GM12878 (cell line): ENCODE results near the gene POLE4. TPM values are rescaled to one million over a fixed set of nuclear protein-coding genes. Genes with fewer than 3 reads are reported as not detected.

Experiments
- CHD2 ChIP-seq: IDR thresholded peaks from 2 replicates; pipeline ENCODE4 v1.6.1; 2011; ENCODE audit warnings: low read depth, low read length, improper control_type of control experiment, borderline replicate concordance
- GABPA ChIP-seq: IDR thresholded peaks from 2 replicates; pipeline ENCODE4 v1.6.1; 2014; ENCODE audit warnings: antibody characterized with exemption, low read depth, mild to moderate bottlenecking, inconsistent platforms
- MXI1 ChIP-seq: fragments of 150-350 bp; IDR thresholded peaks from 2 replicates; pipeline ENCODE4 v1.6.1; 2011; ENCODE audit warnings: low read depth, mild to moderate bottlenecking, inconsistent platforms, low read length, improper control_type of control experiment
- NBN ChIP-seq: fragments of 450-650 bp; IDR thresholded peaks from 2 replicates; pipeline ENCODE4 v1.6.1; 2016
- NFYA ChIP-seq: IDR thresholded peaks from 2 replicates; pipeline ENCODE4 v1.6.1; 2011; ENCODE audit warnings: low read depth, mild to moderate bottlenecking, low read length, improper control_type of control experiment, borderline replicate concordance
- PAX8 ChIP-seq: fragments of 450-650 bp; IDR thresholded peaks from 2 replicates; pipeline ENCODE4 v1.6.1; 2017; ENCODE audit warnings: mild to moderate bottlenecking, moderate library complexity
- RB1 ChIP-seq: fragments of 450-650 bp; formaldehyde crosslinking; IDR thresholded peaks from 2 replicates; pipeline ENCODE4 v1.6.1; 2017; ENCODE audit warnings: mild to moderate bottlenecking, borderline replicate concordance
- RFX5 ChIP-seq: IDR thresholded peaks from 2 replicates; pipeline ENCODE4 v1.6.1; 2011; ENCODE audit warnings: low read depth, low read length, improper control_type of control experiment
- SMAD5 ChIP-seq: IDR thresholded peaks from 2 replicates; pipeline ENCODE4 v1.6.1; 2016; ENCODE audit warnings: antibody characterized with exemption, low read depth
- SRF ChIP-seq, 2 experiments: IDR thresholded peaks; 2 replicates each; pipeline ENCODE4 v1.6.1; 2011; ENCODE audit warnings: low read depth in 2 of 2, low read length in 2 of 2, mild to moderate bottlenecking in 1 of 2, moderate library complexity in 1 of 2
- TAF1 ChIP-seq: IDR thresholded peaks from 2 replicates; pipeline ENCODE4 v1.6.1; 2011; ENCODE audit warnings: mild to moderate bottlenecking, low read depth, low read length, borderline replicate concordance
- ZBED1 ChIP-seq: IDR thresholded peaks from 2 replicates; pipeline ENCODE4 v1.6.1; 2016; ENCODE audit warnings: borderline replicate concordance
- ZNF217 ChIP-seq: fragments of 450-650 bp; IDR thresholded peaks from 2 replicates; pipeline ENCODE4 v1.6.1; 2017; ENCODE audit warnings: antibody characterized with exemption, mild to moderate bottlenecking
- polyA plus RNA-seq, 11 experiments: library from polyadenylated mRNA; depleted of rRNA in 4 of 11; unstranded in 6 of 11; stranded (reverse) in 5 of 11; fragments of >200 nt; fragmentation: Nextera tagmentation in 4 of 11; fragmentation: Illumina TruSeq in 1 of 11; extraction: Ambion mirVana in 4 of 11; extraction: Trizol in 1 of 11; gene quantifications; 1 replicate in 1 of 11; 2 replicates in 10 of 11; pipeline versions ENCODE4 v1.2.1 to v1.2.3, GENCODE V29; 2011 to 2016; ENCODE audit warnings: inconsistent platforms in 2 of 11, missing spikeins in 2 of 11, low read depth in 1 of 11
- total RNA-seq, 4 experiments: library from RNA; depleted of rRNA in 3 of 4; stranded (reverse); fragments of >200 nt in 3 of 4; fragmentation: Illumina TruSeq in 1 of 4; extraction: Trizol in 1 of 4; gene quantifications; 2 replicates each; pipeline versions ENCODE4 v1.2.1 to v1.2.3, GENCODE V29; 2013 to 2021
- TF ChIP-seq, protein P1 (sequence below): IDR thresholded peaks from 2 replicates; pipeline ENCODE4 v1.6.1; 2012; ENCODE audit warnings: improper control_type of control experiment, low read depth, low read length; ENCODE audit not compliant: insufficient replicate concordance
- TF ChIP-seq, protein P2 (sequence below): fragments of 450-650 bp; formaldehyde crosslinking; IDR thresholded peaks from 2 replicates; pipeline ENCODE4 v1.4.0; 2020; ENCODE audit warnings: mild to moderate bottlenecking, moderate library complexity
- TF ChIP-seq, protein P3 (sequence below): IDR thresholded peaks from 2 replicates; pipeline ENCODE4 v1.6.1; 2011; ENCODE audit warnings: borderline replicate concordance, low read depth, mild to moderate bottlenecking, moderate library complexity, low read length; ENCODE audit not compliant: insufficient read depth, poor library complexity, severe bottlenecking
- TF ChIP-seq, protein P4 (sequence below): fragments of 450-650 bp; IDR thresholded peaks from 2 replicates; pipeline ENCODE4 v1.6.1; 2017; ENCODE audit warnings: low read depth, mild to moderate bottlenecking, moderate library complexity

Gene POLE4
- total and polyA plus RNA-seq, 10 of the 15 experiments (the other 5 are each of a cell fraction or from before 2014, with no cell fraction given), result 38.5 to 221 (median 66.8) TPM

DNA sequence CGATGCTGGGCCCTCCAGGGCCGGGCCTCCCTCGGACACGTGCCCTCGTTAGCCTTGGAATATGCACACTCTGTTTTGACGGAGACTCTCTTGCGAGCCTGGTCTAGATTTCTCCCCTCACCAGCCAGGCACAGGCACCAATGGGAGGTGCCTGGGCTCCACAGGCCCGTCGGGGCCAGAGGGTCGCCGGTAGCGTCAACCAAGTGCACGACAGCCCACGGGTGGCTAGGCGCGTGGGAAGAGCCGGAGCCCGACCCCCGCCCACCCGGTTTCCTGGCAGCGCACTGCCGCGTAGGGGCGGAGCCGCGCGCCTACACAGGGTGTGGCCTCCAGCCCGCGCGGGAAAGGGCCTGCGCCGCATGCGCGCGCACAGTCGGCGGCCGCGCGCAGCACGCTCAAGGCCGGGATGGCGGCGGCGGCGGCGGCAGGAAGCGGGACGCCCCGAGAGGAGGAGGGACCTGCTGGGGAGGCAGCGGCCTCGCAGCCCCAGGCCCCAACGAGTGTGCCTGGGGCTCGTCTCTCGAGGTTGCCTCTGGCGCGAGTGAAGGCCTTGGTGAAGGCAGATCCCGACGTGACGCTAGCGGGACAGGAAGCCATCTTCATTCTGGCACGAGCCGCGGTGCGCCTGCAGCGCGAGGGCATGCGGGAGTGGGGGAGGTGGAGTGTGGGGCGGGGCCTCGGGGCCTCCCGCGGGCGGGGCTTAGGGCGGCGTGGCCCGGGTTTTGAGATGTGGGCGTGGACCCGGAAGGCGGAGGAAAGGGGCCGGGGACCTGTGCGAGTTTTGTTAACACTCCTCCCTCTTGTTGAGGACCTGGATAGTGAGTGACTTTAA, at the start of gene POLE4 (continued):
- no peak; the same call in none of the 2 replicates for TF ChIP-seq TAF1
- no peak for TF ChIP-seq ZNF217
- TF ChIP-seq SMAD5, result peak; percentile 89; the same call in 1 of the 2 replicates
- TF ChIP-seq, protein P1, sequence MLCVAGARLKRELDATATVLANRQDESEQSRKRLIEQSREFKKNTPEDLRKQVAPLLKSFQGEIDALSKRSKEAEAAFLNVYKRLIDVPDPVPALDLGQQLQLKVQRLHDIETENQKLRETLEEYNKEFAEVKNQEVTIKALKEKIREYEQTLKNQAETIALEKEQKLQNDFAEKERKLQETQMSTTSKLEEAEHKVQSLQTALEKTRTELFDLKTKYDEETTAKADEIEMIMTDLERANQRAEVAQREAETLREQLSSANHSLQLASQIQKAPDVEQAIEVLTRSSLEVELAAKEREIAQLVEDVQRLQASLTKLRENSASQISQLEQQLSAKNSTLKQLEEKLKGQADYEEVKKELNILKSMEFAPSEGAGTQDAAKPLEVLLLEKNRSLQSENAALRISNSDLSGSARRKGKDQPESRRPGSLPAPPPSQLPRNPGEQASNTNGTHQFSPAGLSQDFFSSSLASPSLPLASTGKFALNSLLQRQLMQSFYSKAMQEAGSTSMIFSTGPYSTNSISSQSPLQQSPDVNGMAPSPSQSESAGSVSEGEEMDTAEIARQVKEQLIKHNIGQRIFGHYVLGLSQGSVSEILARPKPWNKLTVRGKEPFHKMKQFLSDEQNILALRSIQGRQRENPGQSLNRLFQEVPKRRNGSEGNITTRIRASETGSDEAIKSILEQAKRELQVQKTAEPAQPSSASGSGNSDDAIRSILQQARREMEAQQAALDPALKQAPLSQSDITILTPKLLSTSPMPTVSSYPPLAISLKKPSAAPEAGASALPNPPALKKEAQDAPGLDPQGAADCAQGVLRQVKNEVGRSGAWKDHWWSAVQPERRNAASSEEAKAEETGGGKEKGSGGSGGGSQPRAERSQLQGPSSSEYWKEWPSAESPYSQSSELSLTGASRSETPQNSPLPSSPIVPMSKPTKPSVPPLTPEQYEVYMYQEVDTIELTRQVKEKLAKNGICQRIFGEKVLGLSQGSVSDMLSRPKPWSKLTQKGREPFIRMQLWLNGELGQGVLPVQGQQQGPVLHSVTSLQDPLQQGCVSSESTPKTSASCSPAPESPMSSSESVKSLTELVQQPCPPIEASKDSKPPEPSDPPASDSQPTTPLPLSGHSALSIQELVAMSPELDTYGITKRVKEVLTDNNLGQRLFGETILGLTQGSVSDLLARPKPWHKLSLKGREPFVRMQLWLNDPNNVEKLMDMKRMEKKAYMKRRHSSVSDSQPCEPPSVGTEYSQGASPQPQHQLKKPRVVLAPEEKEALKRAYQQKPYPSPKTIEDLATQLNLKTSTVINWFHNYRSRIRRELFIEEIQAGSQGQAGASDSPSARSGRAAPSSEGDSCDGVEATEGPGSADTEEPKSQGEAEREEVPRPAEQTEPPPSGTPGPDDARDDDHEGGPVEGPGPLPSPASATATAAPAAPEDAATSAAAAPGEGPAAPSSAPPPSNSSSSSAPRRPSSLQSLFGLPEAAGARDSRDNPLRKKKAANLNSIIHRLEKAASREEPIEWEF, result no peak
- TF ChIP-seq RFX5, result no peak
- no peak for TF ChIP-seq GABPA
- TF ChIP-seq, protein P2, sequence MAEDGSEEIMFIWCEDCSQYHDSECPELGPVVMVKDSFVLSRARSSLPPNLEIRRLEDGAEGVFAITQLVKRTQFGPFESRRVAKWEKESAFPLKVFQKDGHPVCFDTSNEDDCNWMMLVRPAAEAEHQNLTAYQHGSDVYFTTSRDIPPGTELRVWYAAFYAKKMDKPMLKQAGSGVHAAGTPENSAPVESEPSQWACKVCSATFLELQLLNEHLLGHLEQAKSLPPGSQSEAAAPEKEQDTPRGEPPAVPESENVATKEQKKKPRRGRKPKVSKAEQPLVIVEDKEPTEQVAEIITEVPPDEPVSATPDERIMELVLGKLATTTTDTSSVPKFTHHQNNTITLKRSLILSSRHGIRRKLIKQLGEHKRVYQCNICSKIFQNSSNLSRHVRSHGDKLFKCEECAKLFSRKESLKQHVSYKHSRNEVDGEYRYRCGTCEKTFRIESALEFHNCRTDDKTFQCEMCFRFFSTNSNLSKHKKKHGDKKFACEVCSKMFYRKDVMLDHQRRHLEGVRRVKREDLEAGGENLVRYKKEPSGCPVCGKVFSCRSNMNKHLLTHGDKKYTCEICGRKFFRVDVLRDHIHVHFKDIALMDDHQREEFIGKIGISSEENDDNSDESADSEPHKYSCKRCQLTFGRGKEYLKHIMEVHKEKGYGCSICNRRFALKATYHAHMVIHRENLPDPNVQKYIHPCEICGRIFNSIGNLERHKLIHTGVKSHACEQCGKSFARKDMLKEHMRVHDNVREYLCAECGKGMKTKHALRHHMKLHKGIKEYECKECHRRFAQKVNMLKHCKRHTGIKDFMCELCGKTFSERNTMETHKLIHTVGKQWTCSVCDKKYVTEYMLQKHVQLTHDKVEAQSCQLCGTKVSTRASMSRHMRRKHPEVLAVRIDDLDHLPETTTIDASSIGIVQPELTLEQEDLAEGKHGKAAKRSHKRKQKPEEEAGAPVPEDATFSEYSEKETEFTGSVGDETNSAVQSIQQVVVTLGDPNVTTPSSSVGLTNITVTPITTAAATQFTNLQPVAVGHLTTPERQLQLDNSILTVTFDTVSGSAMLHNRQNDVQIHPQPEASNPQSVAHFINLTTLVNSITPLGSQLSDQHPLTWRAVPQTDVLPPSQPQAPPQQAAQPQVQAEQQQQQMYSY (CRISPR knock-in tag), result no peak
- no peak for TF ChIP-seq ZBED1
- TF ChIP-seq MXI1, result no peak
- TF ChIP-seq, protein P3, sequence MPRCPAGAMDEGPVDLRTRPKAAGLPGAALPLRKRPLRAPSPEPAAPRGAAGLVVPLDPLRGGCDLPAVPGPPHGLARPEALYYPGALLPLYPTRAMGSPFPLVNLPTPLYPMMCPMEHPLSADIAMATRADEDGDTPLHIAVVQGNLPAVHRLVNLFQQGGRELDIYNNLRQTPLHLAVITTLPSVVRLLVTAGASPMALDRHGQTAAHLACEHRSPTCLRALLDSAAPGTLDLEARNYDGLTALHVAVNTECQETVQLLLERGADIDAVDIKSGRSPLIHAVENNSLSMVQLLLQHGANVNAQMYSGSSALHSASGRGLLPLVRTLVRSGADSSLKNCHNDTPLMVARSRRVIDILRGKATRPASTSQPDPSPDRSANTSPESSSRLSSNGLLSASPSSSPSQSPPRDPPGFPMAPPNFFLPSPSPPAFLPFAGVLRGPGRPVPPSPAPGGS, result peak; percentile 16
- no peak for TF ChIP-seq PAX8
- no peak for TF ChIP-seq SRF (IDR thresholded peaks at IDR 0.05; ENCODE audit: low read depth in 2 of 2, low read length in 2 of 2)
- peak; percentile 99; the same call in 1 of the 2 replicates for TF ChIP-seq RB1
- peak; percentile 42; the same call in 1 of the 2 replicates for TF ChIP-seq CHD2
- TF ChIP-seq NBN, result peak; percentile 51
- TF ChIP-seq NFYA, result no peak
- TF ChIP-seq, protein P4, sequence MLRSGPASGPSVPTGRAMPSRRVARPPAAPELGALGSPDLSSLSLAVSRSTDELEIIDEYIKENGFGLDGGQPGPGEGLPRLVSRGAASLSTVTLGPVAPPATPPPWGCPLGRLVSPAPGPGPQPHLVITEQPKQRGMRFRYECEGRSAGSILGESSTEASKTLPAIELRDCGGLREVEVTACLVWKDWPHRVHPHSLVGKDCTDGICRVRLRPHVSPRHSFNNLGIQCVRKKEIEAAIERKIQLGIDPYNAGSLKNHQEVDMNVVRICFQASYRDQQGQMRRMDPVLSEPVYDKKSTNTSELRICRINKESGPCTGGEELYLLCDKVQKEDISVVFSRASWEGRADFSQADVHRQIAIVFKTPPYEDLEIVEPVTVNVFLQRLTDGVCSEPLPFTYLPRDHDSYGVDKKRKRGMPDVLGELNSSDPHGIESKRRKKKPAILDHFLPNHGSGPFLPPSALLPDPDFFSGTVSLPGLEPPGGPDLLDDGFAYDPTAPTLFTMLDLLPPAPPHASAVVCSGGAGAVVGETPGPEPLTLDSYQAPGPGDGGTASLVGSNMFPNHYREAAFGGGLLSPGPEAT, result no peak
